Measurements from ENCODE around the gene KRTAP5-4.
"Not testable (repeated sequence)": the region's sequence is repeated elsewhere in the genome, so short reads cannot be mapped to it uniquely, and the experiment has no call there.

Gene KRTAP5-4, protein sequence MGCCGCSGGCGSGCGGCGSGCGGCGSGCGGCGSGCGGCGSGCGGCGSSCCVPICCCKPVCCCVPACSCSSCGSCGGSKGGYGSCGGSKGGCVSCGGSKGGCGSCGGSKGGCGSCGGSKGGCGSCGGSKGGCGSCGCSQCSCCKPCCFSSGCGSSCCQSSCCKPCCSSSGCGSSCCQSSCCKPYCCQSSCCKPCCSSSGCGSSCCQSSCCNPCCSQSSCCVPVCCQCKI

DNA sequence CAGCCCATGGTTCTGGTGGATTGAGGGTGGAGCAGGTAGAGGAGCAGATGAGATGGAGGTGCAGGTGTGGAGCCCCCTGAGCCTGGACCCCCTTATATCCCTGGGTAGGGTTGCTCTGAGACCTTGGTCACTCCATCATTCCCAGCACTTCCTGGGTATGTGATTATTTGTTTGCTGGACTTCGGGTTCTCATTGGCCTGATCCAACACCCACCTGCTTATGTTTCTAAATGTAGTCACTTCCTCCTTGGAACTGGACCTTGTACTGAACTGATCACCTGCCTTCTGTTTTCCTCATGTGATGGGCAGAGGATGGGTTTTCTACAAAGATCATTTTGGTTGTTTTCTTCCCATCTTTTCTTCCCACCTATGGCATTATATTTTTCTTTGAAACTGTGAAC is at the start of gene KRTAP5-4:
TSS of gene KRTAP5-4 (minus strand) at position 53 of the 400 bp plus-strand sequence. CDS start at position 8, 45 bp downstream.
- DNase-seq (ENCODE audit: low read depth in 2 of 3, low spot score in 2 of 3), result no peak

DNA sequence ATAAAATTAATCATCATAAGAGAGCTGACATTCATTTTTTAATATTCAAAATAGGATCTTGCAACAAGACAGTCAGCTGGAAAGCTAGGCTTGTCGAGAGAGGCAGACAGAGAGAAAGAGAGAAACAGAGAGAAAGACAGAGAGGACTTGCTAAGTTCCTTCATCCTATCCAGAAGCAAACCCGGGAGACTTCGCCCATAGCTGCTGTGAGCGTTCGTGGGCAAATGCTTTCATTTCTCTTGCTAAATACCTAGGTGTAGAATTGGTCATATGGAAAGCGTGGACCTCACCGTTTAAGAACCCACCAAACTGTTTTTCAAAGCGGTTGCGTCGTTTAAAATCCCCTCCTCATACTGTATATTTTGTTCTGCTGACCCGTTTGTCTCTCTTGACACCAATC is 49.7 kb upstream of the KRTAP5-4 start:
- DNase-seq (ENCODE audit: low read depth in 2 of 3, low spot score in 2 of 3), result no peak

DNA sequence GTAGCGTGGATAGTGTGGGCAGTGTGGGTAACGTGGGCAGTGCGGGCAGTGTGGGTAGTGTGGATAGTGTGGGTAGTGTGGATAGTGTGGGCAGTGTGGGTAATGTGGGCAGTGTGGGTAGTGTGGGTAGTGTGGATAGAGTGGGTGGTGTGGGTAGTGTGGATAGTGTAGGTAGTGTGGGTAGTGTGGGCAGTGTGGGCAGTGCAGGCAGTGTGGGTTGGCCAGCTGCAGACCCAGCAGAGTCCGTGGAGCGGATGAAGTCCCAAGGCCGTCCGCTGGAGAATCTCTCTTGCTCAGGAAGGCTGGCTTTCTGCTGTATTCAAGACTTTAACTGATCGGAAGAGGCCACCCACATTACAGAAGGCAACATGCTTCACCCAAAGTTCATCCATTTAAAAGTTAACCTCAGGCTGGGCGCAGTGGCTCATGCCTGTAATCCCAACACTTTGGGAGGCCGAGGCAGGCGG is 49.0 kb upstream of the KRTAP5-4 start:
- DNase-seq (ENCODE audit: low read depth in 2 of 3, low spot score in 2 of 3), result no peak

DNA sequence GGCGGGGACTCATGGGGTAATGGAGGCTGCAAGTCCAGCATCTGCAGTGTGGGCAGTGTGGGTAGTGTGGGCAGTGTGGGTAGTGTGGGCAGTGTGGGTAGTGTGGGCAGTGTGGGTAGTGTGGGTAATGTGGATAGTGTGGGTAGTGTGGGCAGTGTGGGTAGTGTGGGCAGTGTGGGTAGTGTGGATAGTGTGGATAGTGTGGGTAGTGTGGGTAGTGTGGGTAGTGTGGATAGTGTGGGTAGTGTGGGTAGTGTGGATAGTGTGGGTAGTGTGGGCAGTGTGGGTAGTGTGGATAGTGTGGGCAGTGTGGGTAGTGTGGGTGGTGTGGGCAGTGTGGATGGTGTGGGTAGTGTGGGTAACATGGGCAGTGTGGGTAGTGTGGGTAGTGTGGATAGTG is 48.5 kb upstream of the KRTAP5-4 start:
- not testable (repeated sequence) for DNase-seq (ENCODE audit: low read depth in 2 of 3, low spot score in 2 of 3)

DNA sequence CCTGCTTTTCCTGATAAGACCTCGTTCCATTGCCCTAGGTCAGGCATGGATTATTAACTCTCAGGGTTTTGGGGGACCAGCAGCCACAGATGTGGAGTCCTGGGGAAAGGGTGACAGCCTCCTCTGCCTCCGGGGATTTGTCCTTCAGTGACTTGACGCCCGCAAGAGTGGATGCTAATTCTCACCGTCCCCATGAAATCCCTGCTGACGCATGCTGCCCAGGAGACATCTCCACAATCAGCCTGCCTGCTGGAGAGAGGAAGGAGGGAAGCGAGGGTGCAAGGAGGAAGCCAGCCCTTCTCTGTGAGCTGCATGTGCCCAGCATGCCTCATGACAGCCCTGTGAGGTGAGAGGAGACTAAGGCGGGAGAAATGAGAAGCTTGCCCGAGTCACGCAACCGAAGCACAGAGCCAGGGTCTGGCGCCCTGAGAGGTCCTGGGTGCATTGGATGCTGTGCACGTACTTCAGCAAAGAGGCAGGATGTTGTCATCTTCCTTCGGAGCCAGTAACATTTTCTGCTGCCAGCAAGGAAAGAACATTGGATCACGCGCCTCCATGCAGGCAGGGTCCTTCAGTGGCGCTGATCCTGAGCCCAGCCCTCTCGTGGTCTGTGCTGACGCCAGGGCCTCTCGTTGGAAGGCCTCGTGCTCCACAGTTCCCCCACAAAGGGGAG is 47.7 kb upstream of the KRTAP5-4 start:
- DNase-seq (ENCODE audit: low read depth in 2 of 3, low spot score in 2 of 3), result no peak

DNA sequence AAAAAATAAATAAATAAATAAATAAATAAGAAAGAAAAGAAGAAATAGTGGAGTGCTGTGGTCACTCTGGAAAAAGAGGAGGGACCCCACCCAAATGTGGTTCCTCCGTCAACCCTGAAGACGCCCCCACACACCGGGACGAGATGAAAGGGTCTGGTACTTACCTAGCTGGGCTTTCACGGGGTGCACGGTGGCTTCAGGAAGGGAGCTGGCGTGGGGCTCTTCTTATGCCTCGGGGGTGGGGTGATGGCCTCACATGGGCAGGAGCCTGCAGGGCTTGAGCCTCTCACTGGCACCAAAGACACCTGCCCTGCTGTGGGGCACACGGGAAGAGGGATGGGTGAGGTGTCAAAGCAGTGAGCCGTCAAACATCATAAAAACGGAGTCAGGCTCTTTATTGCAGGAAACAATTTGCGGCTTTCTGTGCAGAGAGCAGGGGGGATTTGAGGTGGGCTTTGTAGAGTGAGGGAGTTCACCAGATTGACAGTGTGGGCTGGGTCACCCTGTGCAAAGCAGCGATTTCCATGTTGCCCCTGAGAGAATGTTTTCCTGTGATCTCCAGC is 47.1 kb upstream of the KRTAP5-4 start:
- DNase-seq (ENCODE audit: low read depth in 2 of 3, low spot score in 2 of 3), result no peak

DNA sequence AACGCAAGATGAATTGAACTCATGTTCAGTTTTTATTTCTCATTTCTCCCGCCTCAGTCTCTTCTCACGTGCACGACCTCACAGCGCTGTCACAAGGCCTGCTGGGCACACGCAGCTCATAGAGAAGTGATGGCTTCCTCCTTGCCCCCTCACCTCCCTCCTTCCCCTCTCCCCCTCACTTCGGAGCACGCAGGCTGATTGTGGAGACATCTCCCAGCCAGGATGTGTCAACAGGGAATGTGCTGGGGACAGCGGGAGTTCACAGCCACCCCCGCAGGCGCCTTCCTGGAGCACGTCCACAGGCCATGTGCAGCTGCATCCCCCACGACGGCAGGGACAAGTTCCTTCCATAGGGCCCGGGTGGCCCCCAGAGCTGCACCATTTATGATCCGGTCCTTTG is 46.0 kb upstream of the KRTAP5-4 start:
- no peak for DNase-seq (ENCODE audit: low read depth in 2 of 3, low spot score in 2 of 3)

DNA sequence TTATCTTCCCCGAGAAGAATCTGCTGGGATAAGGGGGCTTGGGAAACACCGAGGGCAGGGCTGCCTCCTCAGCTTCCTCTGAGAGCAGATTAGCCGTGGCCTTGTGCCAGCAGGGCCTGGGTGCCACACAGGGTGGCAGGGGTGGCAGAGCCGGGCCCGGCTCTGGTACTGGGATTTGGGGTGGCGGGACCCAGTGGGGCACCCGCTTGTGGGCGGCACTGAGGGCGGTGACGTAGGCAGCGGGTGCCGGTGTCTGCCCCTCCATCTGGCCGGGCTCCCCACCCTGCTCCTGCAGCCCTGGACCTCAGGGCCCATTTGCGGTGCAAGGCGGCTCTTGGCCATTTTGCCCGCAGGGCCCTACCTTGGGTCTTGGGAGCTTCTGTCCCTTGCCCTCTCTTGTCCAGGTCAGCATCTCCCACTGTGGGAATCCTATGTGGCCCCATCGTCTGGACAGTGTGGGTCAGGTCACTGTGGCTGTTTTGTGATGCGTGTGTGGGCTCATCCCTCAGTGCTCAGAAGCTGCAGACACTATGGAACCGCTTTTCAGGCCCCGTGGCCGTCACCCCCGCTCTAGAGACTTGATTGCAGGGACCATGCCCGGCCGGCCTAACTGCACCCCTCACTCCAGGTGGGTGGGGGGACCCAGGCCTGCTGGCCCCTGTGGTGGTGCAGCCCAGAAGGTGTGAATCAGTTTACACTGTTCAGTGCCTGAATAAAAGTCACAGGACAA is 45.3 kb upstream of the KRTAP5-4 start:
- DNase-seq (ENCODE audit: low read depth in 2 of 3, low spot score in 2 of 3), result no peak

DNA sequence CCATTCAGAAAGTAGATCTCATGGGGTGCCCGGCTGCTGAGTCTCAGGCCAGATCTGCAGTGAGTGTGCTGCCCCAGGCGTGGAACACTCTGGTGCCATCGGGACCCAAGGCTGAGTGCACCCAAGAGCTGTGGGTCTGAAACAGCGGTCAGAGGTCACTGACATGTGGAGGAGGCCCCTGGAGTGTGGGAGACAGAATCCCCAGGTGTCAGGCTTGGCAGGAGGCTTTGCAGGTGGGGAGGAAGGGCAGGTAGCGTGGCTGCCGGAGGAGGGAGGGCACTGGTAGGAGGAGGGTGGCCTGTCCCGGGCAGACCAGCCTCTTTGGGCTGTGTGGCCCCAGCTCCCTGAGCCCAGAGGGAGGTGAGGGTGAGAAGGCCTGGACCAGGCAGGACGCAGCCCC is 43.4 kb upstream of the KRTAP5-4 start:
- DNase-seq (ENCODE audit: low read depth in 2 of 3, low spot score in 2 of 3), result no peak

DNA sequence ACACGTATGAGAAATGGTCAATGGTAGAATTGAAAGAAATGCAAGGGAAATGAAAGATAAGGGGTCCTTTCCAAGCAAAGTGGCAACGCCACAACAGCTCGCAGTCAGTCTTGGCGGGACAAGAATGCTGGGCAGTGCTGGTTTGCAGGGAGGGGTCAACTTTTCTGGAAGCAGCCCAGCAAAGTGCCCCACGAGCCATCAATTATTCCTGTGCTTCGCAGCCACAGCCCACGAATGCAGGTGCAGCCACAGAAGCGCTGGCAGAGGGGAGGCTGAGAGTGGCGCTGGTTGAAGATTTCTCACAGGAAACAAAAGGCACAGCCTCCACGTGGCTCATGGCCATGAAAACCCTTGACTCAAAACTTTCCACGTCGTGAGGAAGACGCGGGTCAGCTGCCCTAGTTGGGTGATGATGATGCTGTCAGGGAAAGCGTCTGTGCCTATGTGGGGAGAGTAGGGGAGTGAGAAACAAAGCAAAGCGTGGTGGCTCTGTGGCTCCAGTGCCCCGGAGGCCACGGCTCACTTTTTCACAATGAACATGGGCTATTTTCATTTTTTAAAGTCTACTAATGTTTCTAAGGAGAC is 40.9 kb upstream of the KRTAP5-4 start:
- DNase-seq (ENCODE audit: low read depth in 2 of 3, low spot score in 2 of 3), result not testable (repeated sequence)

DNA sequence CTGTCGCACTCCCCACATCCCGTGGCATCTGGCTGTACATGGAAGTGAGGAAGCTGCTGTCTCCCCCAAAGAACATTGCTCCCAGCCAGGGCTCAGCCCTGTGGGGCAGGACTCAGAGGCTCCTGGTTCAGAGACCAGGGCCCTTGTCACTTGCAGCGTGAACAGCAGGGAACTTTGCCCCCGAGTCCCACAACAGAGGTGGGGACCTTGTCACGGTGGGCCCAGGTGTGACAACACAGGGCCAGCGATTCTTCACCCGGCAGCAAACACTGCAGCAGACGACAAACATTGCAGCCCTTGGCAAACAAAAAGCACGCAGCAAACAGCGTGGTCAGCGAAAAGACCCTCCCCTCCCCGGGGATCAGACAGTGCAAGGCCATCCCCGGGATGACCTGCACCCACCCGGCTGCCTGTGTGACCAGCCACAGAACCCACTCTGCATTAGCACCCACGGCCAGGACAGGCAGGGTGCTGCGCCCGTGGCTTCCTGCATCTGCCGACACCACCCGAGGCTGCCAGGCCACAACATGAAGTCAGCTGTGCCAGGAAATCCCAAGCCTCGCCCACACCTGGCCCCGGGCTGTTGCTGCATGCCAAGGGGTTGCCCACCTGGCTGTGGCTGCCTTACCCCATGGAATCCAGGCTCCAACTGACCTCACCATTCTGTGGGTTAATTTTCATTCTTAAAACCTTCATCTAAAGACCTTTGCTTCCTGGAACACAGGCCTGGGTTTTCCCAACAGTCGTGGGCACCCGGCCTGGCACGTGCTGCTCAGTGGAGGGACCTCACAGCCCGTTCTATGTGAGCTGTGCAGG is 39.7 kb upstream of the KRTAP5-4 start:
- not testable (repeated sequence) for DNase-seq (ENCODE audit: low read depth in 2 of 3, low spot score in 2 of 3)

DNA sequence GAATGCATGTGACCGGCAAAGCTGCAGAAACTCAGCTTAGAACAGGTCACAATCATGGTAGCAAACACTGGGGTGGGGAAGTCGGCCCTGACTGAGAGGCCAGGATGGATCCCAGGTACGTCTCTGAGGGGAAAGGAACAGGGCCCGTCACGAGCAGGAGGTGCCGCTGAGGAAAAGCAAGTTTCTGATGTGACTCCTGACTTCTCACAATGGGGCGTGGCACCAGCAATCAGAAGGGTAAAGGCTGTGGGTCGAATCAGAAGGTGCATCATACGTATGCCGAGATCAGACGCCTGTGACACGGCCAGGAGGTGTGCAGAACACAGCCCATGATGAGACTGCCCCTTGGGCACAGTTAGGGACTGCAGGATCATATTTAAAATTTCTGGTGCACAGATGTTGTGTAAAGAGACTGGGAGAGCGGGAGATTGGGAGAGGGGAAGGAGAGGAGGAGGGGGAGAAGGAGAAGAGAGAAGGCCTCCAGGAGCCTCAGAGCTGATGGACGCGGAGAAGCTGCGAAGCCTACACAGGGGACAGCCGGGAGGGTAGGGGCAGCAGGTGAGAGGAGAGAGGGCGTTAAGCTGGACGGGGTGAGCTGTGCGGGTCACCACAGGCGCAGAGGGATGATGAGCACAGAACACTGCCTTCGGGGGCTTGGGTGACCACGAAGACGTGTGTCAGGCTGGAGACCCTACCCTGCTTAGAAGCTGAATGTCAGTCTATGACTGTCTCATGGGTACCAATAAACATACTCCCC is 38.4 kb upstream of the KRTAP5-4 start:
- no peak for DNase-seq (ENCODE audit: low read depth in 2 of 3, low spot score in 2 of 3)

DNA sequence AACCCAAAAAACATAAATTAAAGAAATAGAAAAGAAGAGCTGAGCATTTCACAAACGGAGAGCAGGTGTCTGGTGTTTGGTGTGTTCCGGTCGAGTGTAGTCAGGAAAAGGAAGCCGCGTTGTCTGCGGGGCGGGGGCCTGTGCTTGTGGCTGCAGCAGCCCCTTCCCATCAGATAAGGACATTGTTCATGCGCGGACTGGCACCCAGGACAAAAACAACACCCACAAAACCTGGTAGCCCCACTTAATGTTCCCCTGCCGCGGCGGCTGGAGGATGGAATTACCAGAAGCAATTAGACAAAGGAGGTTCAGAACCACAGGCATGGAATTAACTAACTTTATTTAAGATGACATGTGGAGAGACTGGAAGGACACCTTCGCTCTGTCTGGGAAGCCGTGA is 37.6 kb upstream of the KRTAP5-4 start:
- no peak for DNase-seq (ENCODE audit: low read depth in 2 of 3, low spot score in 2 of 3)

DNA sequence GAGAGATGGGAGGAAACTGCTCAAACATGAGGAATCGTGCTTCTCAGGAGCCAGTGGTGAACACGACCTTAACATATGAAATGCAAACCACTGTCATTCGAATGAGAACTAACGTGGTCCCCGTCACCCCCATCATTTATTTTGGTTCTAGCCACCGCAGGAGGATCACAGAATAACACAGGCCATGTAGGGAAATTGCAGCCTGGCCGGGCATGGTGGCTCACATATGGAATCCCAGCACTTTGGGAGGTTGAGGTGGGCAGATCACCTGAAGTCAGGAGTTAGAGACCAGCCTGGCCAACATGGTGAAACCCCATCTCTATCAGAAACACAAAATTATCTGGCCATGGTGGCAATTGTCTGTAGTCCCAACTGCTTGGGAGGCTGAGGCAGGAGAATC is 34.7 kb upstream of the KRTAP5-4 start:
- no peak for DNase-seq (ENCODE audit: low read depth in 2 of 3, low spot score in 2 of 3)

DNA sequence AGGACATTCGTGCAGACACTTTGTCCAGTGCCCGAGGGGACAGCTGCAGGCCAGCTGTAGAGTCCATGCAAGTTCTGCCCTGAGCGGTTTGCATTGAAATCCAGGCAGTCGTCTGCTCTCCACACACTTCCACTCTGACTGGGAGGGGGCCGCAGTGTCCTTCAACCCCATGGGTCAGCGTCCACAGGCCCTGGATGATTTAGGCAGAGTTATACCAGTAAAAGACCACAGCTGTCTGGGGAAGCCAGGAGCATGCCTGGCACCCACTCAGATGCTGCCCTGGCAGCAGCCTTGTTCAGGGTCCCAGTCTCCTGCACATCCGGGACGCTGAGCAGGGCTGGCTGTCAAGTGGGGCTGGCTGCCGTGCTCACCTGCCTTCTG is 34.1 kb upstream of the KRTAP5-4 start:
- no peak for DNase-seq (ENCODE audit: low read depth in 2 of 3, low spot score in 2 of 3)

DNA sequence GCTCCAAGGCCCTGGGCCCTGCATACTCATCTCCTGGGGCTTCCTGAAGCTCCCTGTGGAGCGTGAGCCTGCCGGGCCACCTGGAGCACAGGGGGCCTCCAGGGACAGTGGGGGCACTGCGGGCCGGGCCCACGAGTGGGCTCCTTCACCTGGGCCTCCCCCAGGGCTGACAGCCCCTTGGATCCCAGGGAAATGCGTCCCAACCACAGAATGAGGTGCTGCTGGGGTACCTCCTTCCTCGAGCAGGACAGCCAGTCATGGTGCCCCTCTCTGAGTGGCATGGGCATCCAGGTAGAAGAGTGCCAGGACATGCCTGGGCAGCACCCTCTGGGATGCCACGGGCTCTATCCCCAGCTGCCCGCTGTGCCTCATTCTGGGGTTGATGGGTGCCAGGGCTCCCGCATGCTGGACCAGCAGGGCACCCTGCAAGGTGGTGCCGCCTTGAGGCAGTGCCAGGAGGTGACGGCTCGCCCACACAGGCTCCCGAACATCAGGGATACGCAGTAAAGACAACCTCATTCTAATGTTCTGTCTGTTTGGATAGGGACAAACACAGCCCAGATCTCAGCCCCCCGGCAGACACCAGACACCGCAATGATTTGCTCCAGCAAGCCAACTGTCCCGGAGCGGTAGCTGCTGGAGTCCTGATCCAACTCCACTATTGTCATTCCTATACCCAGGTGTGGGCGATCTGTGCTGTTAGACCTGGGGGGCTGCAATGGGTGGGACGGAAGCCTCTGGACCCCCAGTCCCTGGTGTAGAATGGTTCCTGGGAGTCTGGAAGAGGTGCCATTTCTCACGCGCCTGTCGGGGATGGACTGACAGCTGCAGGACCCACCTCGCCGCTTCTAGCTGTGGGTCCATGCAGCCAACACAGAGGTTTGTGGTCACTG is 33.5 kb upstream of the KRTAP5-4 start:
- no peak for DNase-seq (ENCODE audit: low read depth in 2 of 3, low spot score in 2 of 3)

DNA sequence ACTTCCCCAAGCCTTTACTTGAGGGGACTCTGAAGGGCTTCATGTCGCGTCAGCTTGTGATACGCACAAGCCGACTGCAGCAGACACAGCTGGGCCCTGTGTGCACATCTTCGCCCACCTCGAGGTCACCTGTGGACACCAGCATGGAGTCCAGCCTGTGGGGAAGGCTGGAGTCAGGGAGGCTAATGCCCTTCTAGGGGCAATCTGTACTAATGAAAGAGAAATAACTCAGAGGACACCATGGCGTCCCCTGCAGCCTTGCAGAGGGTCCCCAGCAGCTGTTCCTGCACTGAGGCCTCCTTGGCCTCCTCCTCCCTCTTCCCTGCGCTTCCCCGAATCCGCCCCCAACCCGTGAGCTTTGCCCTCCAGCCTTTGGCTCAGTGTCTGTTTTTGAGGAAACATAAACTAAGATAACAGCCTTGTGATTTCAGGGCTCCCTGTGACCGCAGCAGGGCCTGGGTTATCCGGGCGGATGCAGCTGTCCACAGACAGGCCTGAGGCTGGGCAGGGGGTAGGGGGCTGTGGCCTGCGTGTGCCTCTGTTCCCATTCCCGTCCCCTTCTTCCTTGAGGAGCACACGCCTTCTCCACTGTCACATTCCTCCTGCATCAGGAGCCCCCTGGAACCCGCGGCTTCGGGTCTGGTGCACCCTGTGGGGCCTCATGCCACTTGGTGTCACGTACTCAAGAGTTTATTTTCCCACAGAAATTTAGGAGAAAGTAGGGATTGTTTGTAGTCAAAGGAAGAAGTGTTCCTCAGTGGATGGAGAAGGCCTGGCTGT is 32.6 kb upstream of the KRTAP5-4 start:
- DNase-seq (ENCODE audit: low read depth in 2 of 3, low spot score in 2 of 3), result no peak
